ENCODE results near the gene CELF2.

DNA sequence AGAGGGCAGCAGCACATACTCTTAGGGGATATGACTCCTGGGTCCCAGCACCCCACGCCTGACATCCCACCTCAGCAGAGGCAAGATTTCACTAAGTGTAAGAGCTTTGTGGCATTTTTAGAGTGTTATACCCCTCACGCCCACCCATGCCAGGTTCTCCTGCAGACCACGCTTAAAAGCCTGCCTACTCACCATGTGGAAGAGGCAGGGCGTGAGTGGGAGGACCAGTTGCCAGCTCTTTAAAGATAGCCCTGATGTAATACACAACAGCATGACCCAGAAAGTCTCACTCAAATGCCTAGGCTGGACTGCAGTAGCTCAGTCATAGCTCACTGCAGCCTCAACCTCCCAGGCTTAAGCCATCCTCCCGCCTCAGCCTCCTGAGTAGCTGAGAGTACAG is 44.4 kb upstream of the CELF2 start:
- TF ChIP-seq, protein P1, sequence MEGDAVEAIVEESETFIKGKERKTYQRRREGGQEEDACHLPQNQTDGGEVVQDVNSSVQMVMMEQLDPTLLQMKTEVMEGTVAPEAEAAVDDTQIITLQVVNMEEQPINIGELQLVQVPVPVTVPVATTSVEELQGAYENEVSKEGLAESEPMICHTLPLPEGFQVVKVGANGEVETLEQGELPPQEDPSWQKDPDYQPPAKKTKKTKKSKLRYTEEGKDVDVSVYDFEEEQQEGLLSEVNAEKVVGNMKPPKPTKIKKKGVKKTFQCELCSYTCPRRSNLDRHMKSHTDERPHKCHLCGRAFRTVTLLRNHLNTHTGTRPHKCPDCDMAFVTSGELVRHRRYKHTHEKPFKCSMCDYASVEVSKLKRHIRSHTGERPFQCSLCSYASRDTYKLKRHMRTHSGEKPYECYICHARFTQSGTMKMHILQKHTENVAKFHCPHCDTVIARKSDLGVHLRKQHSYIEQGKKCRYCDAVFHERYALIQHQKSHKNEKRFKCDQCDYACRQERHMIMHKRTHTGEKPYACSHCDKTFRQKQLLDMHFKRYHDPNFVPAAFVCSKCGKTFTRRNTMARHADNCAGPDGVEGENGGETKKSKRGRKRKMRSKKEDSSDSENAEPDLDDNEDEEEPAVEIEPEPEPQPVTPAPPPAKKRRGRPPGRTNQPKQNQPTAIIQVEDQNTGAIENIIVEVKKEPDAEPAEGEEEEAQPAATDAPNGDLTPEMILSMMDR (IDR thresholded peaks at IDR 0.05; ENCODE audit: low read depth, low read length), result no peak
- TF ChIP-seq POLR2A (IDR thresholded peaks at IDR 0.05; ENCODE audit: extremely low read depth, insufficient read length) (no peak), MYC (IDR thresholded peaks at IDR 0.05; ENCODE audit: low read depth, low read length) (no peak)
- TF ChIP-seq, protein P2, sequence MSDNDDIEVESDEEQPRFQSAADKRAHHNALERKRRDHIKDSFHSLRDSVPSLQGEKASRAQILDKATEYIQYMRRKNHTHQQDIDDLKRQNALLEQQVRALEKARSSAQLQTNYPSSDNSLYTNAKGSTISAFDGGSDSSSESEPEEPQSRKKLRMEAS (IDR thresholded peaks at IDR 0.05; ENCODE audit: low read depth, low read length), result no peak

Measured in NB4 (cell line).